HL-60 (cell line): ENCODE data around the gene SFTPA2.
"Not testable (repeated sequence)": the region's sequence is repeated elsewhere in the genome, so short reads cannot be mapped to it uniquely, and the experiment has no call there.

Source experiments
- CTCF ChIP-seq: IDR thresholded peaks from one replicate; pipeline ENCODE4 v1.5.1; 2011; ENCODE audit warnings: low read length, control low read depth, inconsistent platforms; ENCODE audit not compliant: insufficient read depth
- POLR2AphosphoS5 ChIP-seq: IDR thresholded peaks from 2 replicates; pipeline ENCODE4 v1.6.1; 2012; ENCODE audit warnings: low read depth

- not testable (repeated sequence) for TF ChIP-seq CTCF, POLR2AphosphoS5
Observed at GRCh38 chr10:79556961-79557360, 3.2 kb downstream of the SFTPA2 start.
